Cerebellar cortex (tissue), 1 donor: ENCODE results near the gene C10orf95.

Experiments used
- DNase-seq: peaks from one replicate; pipeline ENCODE4 v3.0.0-alpha.2; 2015; ENCODE audit warnings: low spot score

Gene C10orf95

GRCh38 chr10:102401342-102401654, 50.0 kb downstream of the C10orf95 start:
- DNase-seq = no peak

GRCh38 chr10:102400598-102401341, 50.6 kb downstream of the C10orf95 start:
- DNase-seq = no peak

GRCh38 chr10:102400076-102400475, 51.3 kb downstream of the C10orf95 start:
- DNase-seq = no peak
